HG02981 (cell line): ENCODE results near the gene OR13J1.

Experiments
- ATAC-seq: cut with Tn5 transposase; IDR thresholded peaks from one replicate; pipeline ENCODE4 v1.9.1; 2021; ENCODE audit warnings: mild to moderate bottlenecking, moderate library complexity; ENCODE audit not compliant: unreplicated experiment

OR13J1 gene

DNA sequence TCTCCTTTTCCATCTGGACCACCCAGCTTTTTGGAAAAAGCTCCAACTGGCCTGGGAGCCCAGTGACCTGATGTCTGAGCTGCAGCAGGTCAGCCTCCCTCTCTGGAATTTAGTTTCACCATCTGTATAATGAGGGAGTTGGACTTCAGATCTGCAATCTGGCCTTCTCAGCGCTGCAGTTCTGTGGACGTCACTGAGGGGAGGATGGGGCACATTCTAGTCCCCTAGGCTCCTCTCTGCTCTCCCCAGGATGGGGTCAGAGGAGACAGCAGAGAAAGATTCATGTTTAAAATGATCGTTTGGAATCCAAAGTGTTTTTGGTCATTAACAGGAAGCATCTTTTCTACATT is 10.2 kb downstream of the OR13J1 start:
- ATAC-seq: no peak

DNA sequence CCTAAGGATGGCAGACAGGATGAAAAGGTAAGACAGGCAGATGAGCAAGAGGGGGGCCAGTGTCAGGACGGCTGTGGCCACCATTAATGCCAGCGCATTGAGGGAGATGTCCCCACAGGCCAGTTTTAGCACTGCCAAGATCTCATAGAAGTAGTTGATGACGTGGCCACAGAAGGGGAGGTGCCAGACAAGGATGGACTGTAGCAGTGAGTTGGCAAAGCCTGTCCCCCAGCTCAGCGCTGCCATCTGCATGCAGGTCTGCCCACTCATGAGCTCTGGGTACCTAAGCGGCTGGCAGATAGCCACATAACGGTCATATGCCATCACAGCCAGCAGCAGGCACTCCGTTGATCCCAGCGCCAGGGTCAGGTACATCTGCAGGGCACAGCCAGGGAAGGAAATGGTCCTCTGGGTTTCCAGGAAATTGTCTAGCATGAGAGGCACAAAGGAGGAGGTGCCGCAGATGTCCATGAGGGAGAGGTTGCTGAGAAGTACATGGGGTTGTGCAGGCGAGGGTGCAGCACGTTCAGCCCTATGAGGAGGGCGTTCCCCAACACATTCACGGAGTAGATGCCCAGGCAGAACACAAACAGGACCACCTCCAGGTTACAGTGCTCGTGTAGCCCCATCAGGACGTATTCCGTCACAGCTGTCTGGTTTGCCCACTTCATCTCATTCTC is 10.8 kb downstream of the OR13J1 start:
- ATAC-seq: no peak

DNA sequence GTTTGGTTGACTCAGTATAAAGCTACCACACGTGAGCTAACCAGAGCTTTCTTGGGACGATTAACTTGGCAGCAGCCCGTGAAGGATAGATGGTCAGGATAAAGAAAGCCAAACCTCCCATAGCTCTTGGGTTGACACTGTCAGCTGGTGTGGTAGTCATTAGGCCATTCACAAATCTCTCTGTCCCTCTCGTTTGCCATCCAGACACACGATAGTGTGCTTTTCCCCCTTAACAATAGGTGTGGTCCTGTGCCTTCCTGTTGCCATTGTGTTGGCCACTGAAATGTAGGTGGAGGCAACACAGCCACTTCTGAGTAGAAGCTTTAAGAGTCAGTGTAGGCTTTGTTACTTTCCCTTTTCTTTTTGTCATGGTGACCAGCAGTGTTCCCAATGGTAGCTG is 11.7 kb downstream of the OR13J1 start:
- ATAC-seq: no peak

DNA sequence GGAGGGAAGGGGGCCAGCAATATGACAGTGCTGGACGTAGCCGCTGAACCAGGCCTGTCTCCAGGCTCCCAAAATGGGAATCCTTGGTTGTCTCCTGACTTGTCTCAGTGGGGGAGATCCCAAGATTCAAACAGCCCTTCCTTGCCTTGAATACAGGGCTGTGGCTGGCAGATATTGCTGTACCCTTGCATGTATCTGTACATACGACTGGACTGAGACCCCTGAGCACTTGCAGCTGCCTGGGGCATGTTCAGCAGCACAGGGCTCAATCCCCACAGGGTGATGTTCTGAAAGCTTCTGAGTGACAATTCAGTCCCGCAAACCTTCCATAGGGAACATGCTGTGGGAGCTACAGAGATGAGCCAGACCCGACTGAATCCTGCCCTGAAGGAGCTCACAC is 13.3 kb downstream of the OR13J1 start:
- no peak for ATAC-seq

DNA sequence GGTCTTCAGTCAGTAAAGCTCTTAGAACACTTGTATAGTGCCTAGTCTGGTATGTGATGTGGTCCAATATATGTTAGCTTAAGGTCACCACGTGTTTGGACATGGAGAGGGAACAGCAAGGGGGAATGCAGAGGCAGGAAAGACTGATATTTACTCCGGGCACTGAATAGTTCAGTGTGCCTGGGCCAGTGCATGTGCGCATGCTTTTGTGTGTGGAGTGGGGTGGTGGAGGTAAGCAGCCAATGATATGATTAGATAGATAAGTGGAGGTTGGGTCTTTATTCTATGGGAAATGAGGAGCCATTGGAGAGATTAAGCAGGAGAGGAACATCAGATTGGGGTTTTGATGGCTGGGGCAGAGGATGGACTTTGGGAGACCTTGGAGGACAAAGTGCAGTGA is 14.0 kb downstream of the OR13J1 start:
- ATAC-seq: no peak

DNA sequence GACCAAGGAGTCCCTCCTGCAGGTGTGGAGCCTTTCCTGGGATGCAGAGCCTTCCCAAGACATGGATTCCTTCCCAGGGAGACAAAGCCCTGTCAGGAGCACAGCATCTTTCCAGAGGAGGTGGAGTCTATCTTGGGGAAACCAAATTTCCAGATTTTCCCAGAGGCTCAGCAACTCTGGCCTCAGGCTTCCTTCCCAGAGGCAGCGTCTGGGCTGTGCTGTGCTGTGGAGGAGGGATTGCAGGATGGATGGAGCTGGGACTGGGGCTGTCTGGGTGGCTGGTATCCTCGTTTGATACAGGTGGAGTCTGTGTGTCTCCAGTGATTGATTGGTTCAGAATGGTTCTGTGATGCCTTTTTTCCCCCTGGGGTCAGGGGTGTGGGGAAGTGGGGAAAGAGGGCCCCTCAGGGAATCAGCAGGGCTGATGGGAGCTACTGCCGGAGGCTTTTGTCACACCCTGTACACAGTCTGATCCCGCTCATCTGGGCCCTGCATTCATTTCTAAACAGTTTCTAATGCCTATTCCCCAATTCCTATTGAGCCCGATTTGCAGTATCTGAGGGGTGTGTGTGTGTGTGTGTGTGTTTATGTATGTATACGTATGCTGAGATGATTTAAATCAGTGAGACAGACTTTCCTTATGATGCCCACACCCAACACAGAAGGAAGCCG is 16.0 kb downstream of the OR13J1 start:
- ATAC-seq: no peak

DNA sequence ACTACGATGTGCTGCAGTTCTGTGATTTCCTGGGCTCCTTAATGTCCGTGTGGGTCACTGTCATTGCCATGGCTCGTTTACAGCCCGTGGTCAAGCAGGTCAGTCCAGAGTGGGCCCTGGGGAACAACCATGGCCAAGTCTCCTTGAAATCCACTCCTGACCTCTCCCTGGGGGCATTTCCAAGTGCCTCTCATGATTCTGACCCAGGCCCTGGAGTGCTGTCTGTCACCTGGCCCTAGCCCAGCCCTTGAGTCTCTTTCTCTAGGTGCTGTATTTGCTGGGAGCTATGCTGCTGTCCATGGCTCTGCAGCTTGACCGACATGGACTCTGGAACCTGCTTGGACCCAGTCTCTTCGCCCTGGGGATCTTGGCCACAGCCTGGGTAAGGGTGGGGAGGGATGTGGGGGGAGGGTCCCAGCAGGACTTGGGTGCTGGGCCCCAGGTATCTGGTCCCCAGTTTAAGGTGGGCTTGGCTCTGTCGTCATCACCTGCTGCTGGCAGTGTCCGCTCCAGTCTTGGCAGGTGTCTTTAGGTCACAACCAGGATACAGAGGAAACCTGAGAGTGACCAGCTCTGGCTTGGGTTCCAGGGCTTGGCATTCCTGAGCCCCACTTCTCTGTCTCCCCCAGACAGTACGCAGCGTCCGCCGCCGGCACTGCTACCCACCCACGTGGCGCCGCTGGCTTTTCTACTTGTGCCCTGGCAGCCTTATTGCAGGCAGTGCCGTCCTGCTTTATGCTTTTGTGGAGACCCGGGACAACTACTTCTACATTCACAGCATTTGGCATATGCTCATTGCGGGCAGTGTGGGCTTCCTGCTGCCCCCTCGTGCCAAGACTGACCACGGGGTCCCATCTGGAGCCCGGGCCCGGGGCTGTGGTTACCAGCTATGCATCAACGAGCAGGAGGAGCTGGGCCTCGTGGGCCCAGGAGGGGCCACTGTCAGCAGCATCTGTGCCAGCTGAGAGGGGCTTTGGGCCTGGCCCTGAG is 17.0 kb downstream of the OR13J1 start:
- no peak for ATAC-seq

DNA sequence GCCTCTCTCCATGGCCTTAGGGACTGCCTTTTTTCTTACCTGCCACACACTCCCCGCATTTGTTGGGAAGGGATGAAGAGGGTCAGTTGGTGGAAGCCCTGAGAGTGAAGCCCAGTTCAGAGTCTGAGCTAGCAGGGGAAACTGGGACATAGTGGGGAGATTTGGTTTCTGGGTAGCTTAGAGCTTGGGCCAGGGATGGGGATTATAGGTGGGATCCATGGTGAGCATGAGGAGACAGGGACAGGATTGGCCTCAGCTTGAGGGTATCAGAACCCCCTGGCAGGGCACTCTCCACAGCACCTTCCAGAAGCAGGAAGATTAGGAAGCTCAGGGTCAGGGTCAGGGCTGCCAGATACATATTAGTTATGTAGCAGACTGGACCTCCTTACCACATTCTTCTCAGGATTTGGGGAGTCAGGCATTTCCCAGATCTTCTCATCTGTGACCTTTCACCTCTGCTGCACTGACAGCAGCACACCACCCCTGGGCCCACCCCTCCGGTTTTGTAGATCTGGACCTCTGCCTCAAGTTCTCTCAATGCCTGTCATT is 17.9 kb downstream of the OR13J1 start:
- no peak for ATAC-seq

DNA sequence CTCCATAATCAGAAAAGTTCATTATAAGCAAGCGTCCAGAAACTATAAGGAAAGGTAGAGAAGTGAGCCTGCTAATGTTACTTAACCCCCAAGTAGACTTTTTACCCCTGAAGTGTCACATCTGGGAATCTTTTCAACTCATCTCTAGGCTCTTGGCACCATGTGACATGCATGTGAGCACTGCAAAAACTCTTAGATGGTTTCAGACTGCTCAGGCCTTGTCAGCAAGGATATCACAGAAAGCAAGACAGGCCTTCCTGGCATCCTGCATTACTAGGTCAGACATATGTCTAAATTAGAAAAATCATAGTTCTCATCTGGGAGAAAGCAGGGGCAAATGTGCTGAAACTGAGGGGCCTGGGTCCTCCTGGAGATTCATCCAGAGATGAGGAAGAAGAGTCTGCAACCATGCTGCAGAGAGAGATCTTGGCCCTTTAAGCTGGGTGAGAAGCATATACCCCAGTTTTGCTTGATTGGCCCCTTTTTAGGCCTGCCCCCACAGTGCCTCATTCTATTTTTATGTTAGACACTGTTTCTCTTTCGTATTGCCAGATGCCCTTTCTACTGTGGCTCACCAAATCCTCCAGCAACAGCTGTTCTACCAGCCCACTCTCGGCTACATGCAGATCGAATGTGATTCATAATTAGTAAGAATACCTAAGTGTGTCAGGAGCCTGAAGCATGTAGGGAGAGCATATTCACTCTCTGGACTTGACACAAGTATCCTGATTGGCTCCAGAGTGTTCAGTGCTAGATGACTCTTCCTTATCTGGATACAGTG is 22.2 kb downstream of the OR13J1 start:
- peak; percentile 94 for ATAC-seq

DNA sequence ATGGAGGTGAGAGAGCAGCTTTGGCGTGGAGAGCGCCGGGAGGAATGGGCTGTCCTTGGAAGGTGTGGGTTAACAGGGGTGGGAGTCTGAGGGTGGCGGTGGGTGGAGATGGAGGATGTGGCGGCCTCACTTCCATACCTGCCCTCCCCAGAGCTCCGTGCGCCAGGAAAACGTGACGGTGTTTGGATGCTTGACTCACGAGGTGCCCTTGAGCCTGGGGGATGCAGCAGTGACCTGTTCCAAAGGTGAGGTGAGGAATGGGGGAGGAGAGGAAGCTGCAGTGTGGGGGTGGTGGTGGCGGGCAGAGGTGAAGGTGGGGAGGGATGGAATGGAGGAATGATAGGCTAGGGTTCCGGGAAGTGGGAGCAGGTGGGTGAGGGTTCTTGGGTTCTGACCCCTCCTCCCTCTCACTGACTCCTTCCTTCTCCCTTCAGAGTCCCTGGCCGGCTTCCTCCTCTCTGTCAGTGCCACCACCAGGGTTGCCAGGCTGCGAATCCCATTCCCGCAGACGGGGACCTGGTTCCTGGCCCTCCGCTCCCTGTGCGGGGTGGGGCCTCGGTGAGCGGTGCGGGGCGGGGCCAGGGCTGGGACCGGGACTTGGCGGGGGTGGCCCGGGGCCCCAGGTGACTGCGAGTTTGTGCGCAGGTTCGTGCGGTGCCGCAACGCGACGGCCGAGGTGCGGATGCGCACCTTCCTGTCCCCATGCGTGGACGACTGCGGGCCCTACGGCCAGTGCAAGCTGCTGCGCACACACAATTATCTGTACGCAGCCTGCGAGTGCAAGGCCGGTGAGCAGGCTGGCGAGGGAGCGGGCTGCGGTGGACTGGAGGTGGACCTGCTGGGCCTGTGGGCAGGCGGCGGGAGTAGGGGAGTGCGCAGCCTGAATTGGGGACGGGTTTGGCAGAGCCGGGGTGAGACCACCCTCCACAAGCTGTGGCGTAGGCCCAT is 24.1 kb downstream of the OR13J1 start:
- no peak for ATAC-seq

DNA sequence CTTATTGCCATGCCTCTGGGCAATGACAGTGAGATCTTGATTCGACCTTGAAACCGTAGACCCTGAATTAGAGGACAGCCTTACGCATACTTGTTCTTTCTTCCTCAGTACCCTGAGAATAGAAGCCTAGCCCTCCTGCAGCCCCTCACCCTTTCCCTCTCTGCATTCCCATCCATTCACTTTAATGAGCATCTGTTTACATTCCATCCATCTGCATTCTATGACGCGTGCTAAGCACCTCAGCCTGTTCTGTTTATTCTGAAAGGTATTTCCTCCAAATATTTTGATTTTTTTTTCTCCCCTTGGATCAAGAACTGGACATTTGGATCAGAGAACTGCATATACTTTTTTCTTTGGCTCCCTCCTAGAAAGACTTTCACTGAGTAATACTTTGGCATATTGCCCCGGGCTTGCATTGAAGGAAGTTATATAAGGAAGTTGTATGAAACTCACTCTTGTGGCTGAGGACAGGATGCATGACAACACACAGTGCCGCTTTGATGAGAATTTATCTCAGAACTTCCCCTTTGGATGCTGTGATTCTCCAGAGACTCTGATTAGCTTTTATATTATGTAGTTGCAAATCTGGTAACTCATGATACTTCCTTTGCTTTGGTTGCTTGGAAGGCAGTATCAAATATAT is 25.5 kb downstream of the OR13J1 start:
- ATAC-seq: no peak

DNA sequence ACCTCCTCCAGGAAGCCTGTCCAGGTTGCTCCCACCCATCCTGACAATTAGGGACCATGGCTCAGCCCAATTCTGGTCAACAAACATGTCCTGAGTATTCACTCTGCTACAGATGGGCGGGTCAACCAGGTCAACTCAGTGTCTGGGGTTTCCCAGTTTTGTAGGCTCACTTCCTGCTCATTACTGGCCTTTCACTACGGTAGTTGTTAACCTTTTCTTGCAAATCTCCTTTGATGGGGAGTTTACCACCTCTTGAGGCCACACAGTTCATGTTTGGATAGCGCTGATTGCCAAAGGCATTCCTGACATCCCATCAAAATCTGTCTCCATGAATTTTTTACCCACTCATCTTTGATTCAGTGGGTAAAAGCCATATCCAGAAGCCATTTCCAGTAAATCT is 27.4 kb downstream of the OR13J1 start:
- ATAC-seq: peak; percentile 45

DNA sequence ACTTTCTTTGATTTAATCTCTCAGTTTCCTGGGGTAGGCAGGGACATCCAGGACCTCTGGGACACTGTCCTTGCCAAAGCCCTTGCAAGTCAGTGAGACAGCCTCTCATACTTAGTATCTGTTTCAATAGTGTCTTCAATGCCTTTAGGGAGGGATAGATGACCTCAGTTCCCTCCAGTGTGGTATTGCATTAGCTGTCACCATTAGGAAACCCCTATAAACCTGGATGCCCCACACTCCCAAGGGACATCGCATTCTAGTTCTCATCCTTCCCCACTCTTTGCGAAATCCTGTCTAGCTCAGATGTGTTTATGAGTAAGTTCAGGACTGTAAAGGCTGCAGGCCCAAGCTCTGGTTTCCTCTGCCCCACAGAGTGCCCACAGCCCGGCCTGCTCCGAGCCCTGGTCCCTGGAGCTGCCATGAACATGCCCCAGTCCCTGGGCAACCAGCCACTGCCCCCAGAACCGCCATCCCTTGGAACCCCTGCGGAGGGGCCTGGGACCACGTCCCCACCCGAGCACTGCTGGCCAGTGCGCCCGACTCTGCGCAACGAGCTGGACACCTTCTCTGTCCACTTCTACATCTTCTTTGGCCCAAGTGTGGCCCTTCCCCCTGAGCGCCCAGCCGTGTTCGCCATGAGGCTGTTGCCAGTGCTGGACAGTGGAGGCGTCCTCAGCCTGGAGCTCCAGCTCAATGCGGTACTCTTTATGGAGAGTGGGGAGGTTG is 28.0 kb downstream of the OR13J1 start:
- ATAC-seq: no peak

DNA sequence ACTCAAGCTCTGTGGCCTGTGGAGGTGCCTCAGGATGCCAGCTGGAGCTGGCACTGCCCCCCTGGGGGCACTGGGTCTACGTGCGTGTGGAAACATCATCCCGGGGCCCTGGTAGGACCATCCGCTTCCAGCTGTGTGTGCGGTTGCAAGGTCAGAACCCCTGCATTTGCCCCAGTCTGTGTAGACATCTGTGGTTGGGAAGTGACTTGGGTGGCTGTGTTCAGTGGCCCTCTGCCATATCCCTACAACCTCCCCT is 28.6 kb downstream of the OR13J1 start:
- ATAC-seq: no peak

DNA sequence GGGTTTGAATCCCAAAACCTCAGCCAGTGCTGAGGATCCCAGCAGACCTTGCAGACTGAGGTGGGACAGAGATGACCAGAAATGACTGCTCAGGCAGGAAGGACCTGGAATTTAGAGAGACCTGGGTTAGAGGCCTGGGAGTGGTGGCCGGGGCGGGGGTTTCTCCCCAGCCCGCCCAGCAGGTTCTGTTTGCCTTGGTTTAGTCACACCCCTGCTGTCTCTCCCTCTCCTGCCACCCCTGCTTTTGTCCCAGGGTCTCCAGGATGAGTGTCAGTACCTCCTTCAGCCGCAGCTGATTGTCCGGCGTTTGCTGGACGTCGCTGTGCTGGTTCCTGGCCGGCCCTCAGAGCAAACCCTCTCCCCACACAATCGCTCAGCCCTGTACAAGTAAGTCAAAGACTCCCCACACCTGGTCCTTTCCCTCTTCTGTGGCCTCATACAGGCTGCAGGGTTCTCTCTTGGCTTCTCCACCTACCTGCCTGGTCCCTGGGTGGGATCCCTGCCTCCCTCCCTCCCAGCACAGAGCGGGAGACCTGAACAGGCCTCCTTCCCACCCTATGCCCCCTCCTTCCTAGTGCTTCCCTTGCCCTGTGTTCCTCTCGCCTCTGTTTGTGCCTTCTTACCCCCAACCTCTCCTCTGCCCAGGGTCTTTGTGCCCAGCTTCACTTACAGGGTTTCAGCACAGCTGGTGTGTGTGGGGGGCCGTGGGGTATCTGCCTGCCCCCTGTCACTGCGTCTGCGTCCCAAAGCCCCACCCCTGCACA is 29.1 kb downstream of the OR13J1 start:
- no peak for ATAC-seq

DNA sequence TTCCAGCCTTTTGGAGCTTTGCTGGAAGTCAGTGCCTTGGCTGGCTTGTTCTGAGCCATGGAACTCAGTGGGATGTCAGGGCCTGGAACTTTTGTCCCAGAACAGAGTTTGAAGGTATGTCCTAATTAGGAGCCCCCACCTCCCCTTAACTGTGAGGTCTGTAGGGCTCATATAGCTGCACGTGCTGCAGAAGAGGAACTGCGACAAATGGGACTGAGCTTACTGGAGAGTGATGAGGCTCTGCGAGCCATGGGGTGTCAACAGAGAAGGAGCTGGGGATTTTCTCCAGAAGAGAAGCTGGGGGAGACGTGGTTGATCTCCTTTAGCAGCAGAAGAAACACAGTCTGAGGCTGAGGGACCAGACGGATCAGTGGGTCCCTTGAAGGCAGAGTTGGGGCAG is 30.3 kb downstream of the OR13J1 start:
- no peak for ATAC-seq

DNA sequence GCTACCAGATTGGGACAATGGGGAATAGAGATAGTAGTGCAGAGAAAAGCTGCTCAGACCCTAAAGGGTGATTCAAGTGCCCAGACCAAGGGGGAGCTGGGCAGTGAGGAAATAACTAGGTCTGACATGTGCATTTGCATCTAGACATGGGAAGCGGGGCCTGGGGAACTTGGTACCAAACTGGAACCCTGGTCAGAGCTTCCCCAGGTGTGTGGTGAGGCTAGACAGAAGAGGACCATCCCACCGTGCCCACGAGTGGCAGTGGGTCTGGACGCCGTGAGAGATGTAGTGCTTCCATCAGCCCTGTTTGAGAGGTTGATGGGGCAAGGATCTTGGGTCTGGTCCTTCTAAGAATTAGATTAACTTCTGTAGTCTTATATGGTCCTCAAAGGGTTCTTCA is 33.6 kb downstream of the OR13J1 start:
- ATAC-seq: no peak

DNA sequence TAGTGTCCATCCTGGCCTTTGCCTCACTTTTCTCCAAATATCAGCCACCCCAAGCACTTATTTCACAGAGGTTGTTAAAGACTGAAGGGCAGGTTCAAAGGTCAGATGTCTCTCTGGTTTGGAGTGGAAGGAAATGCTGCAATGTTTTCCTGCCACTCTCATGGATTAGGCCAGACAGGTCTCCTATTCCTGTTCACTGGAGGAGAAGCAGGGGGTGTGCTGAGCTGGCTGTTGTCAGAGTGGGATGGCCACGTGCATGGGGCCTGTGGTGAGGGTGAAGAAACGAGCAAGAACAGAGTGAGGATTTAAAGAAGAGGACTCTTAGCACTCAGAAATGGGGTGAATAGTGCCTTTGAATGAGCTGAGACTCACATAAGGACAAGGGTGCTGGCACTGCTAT is 34.4 kb downstream of the OR13J1 start:
- no peak for ATAC-seq
